Stimulated activated CD4-positive, alpha-beta T cell treated with anti-CD3 and anti-CD28 coated beads, TNF-alpha, amount 100 ng/mL, for 24 hours (primary cell): ENCODE results near the gene TCN1.
"Not testable (repeated sequence)": the region's sequence is repeated elsewhere in the genome, so short reads cannot be mapped to it uniquely, and the experiment has no call there.

Experiments
- DNase-seq, 3 experiments: peaks; one replicate each; pipeline ENCODE4 v3.0.0-alpha.2; 2020; ENCODE audit warnings: low read depth in 3 of 3

Gene TCN1

DNA sequence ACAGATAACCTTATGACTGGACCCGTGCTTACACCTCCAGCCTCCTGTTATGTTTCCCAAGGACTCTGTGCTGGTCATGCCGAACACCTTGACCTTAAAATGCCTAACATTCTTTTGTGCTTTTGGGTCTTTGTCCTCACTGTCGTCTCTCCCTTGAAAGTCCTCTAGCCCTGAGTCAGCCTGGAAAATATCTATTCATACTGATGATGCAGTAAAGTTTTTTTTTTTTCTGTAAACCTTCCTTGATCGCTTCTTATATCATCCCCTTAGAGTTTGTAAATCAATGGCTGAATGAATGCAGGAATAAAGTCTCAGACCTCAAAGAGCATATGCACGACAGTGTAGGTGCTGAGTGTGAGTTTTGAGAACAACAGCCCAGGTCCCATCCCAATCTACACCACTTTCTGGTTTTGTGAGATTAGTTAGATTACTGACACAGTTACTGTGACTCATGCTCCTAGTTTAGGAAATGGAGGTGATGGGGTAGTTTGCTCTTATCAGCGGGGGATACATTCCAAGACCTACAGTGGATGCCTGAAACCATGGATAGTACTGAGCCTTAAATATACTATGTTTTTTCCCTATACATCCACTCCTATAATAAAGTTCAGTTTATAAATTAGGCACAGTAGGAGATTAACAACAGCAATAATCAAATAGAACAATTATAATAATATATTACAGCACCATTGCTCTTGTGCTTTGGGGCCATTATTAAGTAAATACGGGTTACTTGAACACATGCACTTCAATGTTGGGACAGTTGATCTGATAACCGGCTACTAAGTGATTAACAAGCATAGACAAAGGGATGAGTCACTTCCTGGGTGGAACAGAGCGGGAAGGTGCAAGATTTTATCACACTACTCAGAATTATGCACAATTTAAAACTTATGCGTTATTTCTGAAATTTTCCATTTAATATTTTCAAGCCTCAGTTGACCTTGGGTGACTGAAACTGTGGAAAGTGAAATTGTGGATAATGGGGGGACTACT lies 8.6 kb downstream of the TCN1 start:
- peak in 1 of 3 experiments; percentile 7 for DNase-seq

GRCh38 chr11:59854871-59855270 lies 11.4 kb downstream of the TCN1 start:
- DNase-seq = no peak

- not testable (repeated sequence) for DNase-seq
These were observed 14.9 kb downstream of the TCN1 start for GRCh38 chr11:59851416-59851815.

GRCh38 chr11:59849551-59849950 lies 16.7 kb downstream of the TCN1 start:
- not testable (repeated sequence) for DNase-seq

DNA sequence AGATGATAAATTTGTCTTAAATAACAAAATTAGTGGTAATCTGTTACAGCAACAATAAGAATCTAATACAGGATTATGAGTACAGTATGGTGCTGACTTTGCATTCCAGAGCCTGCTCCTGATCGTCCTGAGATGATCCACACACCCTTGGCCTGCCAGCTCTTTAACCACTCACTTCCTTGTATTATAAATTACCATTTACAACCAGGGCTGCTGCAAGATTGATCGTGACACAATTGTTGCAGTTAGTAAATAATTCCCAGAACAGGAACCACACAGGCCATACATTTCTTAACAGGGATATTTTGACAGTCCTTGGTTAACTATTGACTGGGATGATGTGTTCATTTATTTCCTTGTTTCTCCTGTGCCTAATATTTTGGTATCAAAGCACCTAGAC lies 17.2 kb downstream of the TCN1 start:
- no peak for DNase-seq

DNA sequence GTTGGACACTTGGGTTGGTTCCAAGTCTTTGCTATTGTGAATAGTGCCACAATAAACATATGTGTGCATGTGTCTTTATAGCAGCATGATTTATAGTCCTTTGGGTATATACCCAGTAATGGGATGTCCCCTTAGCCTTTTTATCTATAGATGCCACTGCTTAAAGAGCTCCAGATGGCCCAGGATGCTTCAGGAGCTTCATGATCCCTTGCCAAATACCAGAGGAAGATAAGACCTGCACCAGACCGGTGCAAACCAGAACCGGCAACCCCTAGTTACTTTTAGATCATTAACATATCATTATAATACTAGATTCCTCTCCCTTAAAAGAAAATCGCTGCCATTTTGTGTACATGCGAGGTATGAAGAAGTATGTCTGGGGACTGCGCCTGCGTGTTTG lies 17.8 kb downstream of the TCN1 start:
- not testable (repeated sequence) for DNase-seq

DNA sequence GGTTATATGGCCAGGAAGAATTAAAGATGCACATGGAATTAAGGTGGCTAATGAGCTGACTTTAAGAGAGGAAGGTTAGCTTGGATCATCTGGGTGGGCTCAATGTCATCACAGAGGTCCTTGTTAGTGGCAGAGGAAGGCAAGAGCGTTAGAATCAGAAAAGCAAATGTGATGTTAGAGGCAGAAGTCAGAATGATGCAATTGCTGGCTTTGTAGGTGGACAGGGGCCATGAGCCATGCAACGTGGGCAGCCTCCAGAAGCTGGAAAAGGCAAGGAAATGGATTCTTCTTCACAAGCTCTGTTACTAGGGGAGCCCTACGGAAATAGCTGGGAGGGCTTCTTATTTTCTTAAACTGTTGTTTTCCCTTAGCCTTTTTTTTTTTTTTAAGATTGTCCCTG lies 18.7 kb downstream of the TCN1 start:
- no peak for DNase-seq

DNA sequence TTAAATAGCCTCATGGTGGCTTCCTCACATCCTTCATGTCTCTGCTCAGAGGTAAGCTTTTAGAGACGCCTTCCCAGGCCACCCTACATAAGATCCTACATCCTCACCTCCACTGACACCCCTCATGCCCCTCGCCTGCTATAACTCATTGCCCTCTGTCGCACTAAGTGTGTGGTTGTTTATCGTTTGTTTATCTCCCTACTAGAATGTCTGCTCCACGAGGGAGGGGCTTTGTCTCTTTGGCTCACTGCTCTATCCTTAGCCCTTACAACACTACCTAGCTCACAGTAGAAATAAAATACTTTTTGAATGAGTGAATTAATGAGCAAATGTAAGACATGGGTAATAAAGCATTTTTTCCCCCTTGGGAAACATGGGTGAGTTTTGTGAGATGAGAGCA lies 19.7 kb downstream of the TCN1 start:
- no peak for DNase-seq

DNA sequence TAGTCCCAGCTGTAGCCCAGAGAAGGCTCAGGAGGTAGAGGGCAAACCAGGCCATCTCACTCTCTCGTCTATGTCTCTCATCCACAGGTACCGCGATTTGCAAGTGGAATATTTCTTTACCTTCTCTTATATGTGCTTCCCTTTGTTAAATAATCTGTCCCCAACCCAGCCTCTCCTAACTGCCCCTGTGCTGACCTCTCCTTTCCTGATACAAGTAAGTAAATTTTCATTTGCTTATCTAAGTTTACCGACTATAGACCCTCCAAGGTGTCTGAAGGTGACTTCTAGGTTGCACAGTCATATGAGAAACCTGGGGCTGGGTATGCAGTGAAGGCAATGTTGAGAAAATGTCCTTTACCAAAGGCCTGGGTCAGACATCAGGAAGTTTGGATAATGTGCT lies 20.9 kb downstream of the TCN1 start, which contains the start of gene CBLIF:
CBLIF (minus strand) TSS at position 101 of the 400 bp plus-strand sequence; CDS start at position 55, 46 bp downstream.
- no peak for DNase-seq

DNA sequence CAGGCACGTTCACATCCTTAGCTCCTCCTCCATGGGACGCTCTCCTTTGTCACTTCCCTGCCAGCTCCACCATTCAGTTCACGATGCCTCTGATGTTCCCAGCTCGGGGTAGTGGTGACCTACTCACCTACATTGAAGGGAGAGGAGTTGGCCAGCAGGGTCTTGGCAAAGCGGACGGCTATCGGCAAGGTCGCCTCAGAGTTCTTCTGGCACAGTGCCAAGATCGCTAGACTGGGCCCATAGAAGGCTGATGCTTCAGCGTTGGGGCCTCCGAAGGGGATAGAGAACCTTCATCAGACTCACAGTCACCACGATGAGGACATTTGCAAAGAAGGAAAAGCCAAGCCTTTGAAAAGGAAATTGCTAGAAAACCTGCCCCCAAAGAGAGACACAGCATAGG lies 24.0 kb downstream of the TCN1 start:
- no peak for DNase-seq

- DNase-seq = no peak
These were observed 24.8 kb downstream of the TCN1 start for GRCh38 chr11:59841514-59841913.

- no peak for DNase-seq
These were observed 26.7 kb downstream of the TCN1 start for GRCh38 chr11:59839615-59840014.

GRCh38 chr11:59833602-59834001 lies 32.7 kb downstream of the TCN1 start:
- no peak for DNase-seq

DNA sequence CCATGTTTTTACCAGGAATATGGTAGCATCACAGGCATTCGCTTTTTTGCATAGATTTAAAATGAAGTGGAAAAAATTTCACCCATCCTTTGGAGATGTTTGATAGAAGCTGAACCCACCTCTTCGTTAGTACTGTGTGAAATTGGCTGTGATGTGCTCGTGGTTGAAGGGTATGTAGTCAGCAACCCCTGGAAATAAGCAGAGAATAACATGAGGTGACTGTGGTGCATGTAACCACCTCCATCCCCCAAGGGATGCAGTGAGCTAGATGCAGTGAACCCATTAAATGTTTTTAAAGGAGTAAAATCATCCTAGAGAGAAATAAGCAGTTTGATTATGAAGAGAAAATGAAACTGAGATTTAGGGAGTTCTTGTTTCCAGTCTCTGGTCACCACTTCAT lies 36.9 kb downstream of the TCN1 start:
- DNase-seq = no peak

DNA sequence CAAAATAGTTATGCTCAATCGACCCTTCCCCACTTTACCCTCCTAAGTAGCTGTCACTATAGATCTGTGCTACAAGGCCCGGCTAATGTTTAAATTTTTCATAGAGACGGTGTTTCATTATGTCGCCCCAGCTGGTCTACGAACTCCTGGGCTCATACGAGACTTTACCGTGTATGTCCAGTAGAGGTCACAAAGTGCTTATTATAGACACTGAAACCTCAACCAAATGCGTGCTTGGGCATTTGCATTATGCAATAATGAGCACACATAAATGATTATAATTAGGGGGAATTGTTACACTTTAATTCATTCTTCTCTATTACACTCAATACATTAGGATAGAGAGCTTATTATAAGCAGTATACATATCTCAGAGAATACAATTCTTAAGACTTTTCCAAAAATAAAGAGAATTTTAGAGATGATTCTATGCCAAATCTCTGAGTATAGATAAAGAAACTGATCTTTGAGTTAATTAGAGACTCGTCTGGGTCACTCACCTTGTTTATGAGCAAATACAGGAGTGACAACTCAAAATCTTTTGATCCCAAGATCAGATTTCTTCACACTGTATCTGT lies 43.2 kb downstream of the TCN1 start:
- no peak for DNase-seq

DNA sequence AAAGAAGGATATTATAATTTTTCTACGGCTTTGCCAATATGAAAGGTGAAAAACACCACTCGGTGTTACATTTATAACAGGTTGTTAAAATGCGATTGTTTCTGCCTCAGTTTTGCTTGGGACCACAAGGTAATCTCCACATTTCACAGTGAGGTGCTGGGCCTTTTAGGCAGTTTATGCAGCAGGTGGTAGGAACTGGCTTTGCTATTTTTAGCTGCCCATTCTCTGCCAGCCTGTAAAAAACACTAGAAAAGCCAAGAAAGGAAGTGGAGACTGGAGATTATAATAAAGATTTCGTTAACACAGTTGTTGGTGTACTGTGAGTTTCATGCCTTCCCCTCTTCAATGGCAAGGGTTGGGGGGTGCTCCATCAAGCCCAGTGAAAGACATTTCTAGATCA lies 47.7 kb downstream of the TCN1 start:
- no peak for DNase-seq

GRCh38 chr11:59816434-59816833 lies 49.9 kb downstream of the TCN1 start:
- DNase-seq = not testable (repeated sequence)

DNA sequence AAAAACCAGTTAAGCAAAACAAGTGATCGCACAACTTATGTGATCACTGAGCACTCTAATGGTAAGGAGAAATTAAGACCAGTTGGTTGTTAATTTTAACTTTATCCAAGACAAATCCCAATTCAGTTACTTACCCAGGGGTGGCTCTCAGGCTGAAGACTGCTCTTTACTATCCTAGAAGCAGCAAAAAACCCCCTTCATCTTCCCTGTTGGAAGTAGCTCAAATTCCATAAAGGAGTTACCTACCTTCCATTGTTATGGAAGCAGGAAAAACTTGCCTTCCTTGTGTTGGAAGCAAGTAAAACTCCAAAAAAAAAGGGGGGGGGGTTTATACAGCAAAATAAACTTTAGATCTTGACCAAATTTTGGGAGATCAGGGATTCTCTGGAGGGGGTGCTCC lies 50.5 kb downstream of the TCN1 start:
- no peak for DNase-seq

GRCh38 chr11:59814021-59814420 lies 52.3 kb downstream of the TCN1 start:
- no peak for DNase-seq

GRCh38 chr11:59813364-59813763 lies 52.9 kb downstream of the TCN1 start:
- no peak for DNase-seq

DNA sequence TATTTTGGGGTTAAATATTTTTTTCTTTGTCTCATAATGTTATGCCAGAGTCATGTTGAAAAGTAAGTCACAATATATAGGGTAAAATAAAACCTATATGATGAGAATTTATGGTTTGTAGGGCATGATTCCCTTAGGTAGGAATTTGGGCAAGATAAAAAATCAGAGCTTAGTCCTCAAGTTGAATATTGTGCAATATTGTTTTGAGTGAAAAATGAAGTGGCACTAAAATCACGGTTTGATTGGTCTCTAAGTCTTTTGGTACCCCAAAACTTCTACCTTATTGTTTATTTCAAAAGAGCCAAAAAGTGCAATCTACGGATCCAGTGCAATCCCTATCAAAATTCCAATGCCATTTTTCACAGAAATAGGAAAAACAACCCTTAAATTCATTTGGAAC lies 54.1 kb downstream of the TCN1 start:
- DNase-seq = no peak

DNA sequence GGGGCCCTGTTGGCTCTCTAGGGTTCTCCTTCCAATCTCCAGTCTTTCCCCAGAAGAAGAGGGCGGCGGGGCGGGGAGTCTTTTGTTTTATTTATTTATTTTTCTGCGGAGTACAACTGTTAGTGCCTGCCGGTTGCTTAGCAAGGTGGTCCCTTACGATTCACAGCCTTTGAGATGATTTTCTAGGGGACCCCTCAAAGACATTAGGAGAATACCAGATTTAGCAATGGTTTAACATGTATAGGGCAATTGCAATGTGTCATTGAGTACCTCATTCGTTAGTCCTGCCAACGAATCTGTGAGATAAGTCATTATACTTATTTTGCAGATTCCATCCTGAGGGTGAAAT lies 55.4 kb downstream of the TCN1 start:
- no peak for DNase-seq
